GM18873 (cell line): ENCODE measurements around the gene SLC6A16.

Source experiments
- ATAC-seq: cut with Tn5 transposase; IDR thresholded peaks from one replicate; pipeline ENCODE4 v1.9.1; 2021; ENCODE audit warnings: mild to moderate bottlenecking, moderate library complexity, moderate number of reproducible peaks; ENCODE audit not compliant: unreplicated experiment, low FRiP score

The SLC6A16 gene

DNA sequence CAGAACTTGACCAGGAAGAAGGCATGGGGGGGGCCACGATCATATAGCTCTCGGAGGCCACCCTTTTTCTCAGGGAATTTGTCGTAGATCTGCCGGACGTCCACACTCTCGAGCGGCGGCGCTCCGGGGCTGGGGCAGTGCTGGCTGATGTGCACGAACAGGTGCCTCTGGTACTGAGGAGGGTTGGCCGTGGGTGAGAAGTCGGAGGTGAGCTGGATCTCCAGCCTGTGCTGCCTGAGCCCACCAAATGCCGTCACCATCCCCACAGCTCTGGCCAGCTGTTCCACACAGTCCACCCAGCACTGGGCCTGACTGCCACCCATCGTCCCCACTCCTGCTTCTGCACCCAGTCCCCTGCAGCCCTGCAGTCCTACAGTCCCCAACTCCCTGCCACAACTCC, 22.2 kb upstream of the SLC6A16 start:
- ATAC-seq = no peak

DNA sequence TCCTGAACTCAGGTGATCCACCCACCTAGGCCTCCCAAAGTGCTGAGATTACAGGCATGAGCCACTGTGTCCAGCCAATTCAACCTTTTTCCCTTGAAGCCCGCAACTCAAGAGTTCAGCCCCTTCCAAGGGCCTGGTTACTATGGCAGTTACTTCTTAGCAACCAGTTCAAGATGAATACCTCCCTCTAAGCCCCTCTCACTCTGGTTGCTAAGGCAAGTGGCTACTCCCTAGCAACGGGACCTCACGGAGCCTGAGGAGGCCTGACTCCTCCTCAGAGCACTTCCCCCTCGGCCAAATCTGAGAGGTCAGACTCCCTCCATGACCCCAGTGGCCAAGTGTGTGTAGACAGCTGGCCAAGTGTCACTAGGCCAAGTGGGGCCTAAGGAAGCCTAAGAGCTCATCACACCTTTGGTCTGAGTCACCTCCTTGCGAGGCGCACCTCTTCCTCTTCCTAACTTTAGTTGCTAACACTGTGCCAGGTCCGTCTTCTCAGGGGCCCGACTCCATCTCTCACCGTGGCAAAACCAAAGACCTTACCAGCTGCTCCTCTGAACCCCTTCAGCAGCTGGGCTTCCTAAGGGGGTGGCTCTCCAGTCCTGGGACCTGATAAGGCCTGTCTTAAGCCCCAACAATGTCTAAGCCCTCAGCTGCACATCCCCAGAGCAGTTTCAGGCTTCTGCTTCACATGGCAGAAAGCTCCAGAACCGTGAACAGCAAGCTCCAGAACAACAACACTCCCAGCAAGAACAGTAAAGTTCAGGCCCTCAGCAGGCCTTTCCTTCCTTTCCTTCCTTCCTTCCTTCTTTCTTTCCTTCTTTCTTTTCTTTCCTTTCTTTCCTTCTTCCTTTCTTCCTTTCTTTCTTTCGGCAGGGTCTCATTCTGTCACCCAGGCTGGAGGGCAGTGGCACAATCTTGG, 19.8 kb upstream of the SLC6A16 start:
- no peak for ATAC-seq

DNA sequence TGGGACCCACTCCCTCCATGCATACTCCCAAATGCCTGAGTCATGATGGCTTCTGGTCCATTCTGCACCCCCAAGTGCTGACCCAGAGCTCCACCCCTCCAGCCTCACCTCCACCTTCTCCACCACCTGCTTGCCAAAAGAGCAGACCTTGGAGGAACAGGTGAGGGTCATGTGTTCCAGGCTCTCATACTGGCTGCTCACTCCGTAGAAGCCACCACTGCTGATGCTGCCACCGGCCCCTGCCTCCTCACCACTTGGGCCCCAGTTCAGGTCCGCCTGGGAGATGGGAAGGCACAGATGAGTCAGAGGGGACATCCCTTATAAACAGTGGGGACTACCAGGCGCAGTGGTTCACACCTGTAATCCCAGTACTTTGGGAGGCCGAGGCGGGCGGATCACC, 18.1 kb upstream of the SLC6A16 start:
- no peak for ATAC-seq

DNA sequence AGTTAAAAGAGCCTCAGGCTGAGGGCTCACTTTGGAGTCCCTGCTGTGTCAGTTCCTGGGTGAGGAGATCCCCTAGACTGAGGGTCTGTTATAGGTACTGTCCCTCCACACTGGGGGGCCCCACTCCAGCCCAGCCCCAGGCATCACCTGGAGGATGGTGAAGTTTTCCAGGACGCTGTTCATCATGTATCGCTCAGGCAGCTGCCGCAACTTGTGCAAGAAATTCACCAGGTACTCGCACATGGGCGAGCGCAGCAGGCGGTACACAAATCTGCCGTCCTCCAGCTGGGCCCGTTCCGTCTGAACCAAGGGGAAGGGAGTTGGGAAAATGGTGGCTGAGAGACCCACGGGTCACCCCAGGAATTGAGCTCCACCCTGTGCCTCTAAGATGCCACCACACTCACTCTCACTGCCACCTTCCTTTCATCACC, 17.3 kb upstream of the SLC6A16 start:
- ATAC-seq = no peak

DNA sequence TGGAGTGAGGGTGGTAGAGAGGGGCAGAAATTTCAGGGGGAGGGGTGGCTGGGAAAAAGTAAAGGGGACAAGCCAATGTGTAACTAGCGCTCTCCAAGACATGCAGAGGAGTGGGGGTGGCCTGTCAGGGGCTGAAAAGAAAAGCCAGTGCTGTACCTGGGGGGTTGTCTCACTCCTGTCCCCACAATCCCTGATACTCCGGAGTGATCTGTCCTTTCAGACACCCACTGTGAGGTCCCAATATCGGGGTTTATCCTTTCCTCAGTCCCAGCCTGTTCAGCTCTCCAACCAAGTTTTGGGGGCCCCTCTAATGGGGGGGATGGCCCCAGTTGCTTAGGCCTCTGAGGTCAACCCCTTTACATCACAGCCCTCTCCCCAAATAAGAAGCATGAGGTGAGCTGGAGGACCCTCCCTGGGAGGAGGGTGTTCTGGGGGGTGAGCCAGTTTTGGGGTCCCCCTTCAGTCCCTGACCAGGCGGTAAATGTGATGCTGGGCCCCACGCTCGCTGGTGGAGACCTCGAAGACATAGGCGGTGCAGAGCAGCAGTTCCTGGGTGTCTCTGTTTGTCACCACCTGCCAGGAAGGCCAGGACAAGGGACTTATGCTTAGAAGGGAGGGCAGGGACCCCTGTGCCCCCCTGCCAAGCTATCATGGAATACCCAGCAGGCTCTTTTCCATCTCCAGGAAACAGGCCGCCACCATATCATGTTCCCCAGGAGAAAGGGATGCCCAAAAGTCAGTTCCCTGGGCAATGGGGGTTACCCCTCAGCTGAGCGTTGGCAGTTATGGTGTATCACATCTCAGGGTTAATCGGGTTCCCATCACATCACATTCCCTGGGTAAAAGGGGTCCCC, 16.1 kb upstream of the SLC6A16 start:
- no peak for ATAC-seq

DNA sequence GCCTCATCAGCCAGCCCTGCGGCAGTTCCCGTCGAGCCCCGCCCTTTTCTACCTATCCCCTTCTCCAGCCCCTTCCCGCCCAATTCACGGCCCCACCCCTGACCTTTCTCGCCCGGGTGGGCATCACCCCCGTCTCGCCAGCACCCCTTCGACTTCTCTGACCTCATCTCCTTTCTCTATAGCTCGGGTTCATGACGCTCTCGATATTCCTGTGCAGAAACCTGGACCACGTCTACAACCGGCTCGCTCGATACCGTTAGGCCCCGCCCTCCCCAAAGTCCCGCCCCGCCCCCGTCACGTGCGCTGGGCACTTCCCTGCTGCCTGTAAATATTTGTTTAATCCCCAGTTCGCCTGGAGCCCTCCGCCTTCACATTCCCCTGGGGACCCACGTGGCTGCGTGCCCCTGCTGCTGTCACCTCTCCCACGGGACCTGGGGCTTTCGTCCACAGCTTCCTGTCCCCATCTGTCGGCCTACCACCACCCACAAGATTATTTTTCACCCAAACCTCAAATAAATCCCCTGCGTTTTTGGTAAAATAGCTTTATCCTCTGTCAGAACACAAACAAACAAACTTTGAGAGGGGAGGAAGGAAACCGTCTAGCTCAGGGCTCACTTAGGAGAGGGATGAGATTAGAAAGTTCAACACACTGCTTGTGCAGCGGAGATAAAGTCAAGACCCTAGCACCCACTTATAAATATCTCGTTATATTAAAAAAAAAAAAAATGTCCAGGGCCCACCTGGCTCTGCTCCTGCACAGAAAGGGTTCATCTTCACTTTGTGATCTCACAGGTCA, 15.3 kb upstream of the SLC6A16 start:
- peak; percentile 70 for ATAC-seq

DNA sequence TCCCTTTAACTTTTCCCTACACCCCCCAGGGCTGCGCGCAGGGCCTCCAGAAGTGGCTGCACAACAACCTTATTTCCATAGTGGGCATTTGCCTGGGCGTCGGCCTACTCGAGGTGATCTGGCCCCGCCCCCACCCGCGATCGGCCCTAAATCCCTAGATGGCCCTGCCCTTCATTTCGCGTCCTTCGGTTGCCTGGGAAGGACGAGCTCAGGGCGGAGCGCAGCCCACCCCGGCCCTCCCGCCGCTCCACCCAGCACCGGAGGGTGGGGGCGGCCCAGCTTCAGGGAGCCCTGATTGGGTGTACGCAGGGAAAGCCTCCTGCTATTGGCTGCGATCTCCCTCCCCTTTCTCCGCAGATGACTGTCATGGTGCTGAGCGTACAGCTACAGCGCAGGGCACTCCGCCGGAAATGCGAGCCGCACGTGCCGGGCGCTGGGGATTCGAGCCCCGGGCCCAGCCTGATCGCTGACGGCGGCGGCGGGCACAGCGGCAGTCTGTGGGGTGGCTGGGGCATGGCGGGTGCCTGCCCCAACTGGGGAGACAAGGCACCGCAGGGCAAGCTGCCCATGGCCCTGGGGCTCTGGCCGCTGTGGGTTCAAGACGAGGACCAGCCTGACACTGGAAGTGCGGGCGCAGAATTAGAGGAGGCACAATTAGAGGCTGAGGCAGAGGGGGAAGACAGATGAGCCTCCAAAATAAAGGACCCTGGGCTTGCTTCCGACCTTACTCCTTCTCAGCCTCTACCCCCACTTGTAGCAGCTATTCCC, 14.5 kb upstream of the SLC6A16 start:
- no peak for ATAC-seq

DNA sequence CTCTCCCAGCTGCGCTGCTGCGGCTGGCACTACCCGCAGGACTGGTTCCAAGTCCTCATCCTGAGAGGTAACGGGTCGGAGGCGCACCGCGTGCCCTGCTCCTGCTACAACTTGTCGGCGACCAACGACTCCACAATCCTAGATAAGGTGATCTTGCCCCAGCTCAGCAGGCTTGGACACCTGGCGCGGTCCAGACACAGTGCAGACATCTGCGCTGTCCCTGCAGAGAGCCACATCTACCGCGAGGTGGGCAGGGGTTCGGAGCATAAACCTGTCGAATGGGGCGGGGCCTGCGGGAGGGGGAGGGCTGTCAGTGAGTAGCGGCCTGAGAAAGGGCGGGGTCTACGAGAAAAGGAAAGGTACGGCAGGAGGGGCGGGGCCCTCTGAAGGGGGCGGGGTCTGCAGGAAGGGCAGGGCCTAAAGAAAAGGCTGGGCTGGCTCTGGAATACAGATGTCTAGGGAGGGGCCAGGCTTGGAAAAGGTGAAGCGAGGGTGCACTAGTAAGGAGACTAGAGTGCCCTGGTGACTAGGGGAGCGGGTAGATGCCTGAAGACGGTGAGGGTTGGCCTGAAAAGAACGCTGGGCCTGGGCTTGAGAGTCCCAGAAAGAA, 13.8 kb upstream of the SLC6A16 start:
- no peak for ATAC-seq

DNA sequence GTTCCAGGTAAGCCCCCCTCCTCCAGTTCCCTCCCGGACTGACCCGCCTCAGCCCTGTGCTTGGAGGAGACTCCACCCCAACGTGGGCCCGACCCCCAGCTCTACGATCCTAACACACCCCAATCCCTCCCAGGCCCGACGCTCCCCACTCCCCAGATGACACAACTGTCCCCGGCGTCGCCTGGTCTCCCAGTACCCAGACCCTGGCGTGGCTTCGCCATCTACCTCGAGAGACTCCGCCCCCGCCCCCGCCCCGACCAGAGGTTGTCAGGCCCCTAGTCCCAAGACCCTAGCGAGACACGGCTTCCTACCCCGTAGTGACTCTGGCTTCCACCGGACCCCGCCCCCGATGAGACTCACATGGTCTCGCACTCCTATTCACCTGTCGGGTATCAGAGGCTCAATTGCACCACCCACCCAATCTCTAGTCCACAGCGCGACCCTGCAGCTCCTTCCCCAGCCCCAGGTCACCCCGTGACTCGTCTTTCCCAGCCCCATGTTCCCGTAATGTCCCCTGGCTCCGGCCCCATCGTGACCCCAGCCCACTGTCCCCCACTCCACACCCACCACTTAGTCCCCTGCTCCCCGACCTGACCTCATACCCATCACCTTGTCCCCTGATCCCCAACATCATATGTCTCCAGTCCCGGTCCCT, 13.2 kb upstream of the SLC6A16 start:
- ATAC-seq = no peak

DNA sequence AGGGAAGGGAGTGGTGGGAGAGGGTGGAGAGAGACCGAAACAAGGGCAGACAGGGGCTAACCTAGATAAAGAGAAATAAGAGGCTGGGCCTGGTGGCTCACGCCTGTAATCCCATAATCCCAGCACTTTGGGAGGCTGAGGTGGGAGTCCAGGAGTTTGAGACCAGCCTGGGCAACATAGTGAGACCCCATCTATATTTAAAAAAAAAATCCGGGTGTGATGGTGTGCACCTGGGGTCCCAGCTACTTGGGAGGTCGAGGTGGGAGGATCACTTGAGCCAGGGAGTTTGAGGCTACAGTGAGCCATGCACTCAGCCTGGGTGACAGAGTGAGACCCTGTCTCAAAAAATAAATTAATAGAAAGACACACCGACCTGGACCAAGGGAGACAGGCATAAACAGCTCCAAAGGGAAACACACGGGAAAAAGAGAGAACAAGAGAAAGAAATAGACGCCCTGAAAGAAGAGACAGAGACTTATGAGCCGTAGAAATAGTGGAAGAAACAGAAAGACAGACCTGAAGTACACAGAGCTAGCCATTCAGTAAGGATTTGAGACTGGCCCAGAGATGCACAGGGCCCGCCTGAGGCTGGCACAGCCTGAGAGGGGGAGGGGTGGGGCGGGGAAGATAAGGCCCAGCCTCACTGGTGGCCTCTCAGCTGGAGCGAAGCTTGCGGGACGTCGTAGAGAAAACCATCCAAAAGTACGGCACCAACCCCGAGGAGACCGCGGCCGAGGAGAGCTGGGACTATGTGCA, 12.5 kb upstream of the SLC6A16 start:
- no peak for ATAC-seq

DNA sequence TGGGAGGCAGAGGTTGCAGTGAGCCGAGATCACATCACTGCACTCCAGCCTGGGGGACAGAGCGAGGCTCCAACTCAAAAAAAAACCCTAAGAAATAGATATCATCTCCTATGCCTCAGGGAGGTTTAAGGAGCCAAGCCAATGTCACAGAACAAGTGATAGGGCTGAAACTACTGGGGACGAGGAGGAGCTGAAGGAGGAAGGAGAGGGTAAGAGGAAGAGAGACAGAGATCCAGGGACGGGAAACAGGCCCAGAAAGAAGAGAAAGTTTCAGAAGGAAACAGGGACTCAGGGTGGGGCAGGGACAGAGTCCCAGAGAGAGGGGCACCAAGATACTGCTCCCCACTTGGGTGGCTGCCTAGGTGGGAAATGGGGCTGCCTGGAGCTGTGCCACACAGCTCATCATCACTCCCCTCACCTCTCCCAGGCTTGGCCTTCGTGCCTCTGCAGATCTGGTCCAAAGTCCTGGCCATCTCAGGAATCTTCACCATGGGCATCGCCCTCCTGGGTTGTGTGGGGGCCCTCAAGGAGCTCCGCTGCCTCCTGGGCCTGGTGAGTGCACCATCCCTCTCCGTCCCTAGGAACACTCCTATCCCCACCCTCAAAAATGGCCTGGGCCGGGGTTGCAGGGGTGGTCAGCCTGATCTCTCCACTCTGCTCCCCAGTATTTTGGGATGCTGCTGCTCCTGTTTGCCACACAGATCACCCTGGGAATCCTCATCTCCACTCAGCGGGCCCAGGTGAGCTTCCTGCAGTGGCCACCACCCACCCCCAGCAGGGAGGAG, 11.7 kb upstream of the SLC6A16 start:
- no peak for ATAC-seq

DNA sequence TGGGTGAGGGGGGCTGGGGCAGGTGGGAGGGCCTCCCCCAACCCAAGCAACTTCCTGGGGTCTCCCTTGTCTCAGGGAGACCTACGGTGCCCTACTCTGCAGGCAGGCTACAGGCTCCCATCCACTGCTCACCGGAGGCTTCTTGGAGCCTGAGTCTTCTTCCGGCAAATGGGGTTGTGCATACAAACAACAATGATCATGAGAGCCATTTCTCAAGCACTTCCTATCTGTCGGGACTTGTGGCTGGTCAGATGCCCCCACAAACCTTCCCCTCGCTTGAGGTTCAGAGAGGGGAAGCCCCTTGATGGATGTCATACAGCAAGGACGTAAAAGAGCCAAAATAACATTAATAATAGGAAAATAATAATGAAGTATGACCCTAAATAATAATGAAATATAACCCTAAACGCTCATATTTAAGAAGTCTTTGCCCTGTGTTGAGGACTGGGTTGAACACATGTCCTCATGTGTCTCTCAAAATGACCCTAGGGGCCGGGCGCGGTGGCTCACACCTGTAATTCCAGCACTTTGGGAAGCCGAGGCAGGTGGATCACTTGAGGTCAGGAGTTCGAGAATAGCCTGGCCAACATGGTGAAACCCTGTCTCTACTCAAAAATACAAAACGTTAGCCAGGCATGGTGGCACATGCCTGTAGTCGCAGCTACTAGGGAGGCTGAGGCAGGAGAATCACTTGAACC, 10.9 kb upstream of the SLC6A16 start:
- no peak for ATAC-seq

DNA sequence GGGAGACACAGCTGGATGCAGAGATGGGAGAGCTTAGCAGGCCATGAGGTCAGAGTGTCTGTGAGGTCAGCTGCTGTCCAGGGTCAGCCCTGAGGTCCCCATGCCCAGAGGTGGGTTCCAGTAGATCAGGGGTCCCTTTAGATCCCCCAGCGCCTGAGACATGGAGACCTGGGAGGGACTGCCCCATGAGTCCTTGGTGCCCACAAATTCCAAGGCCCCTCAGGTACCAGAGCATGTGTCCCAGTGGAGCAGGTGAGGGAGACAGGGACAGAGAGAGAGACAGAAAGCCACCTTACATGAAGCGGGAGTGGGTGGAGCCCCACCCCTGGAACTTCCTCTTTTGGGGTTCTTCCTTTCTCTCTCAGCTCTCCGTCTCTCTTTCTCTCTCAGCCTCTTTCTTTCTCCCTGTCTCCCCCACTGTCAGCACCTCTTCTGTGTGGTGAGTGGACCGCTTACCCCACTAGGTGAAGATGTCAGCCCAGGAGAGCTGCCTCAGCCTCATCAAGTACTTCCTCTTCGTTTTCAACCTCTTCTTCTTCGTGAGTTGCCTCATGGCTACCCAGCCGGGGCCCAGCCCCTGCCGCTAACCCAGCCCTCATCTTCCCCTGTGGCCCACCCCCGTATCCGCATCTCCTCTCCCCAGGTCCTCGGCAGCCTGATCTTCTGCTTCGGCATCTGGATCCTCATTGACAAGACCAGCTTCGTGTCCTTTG, 10.2 kb upstream of the SLC6A16 start, which contains the start of gene CD37:
Gene CD37, plus strand, starts transcription at position 336 of the 713 bp plus-strand sequence. Its CDS starts 135 bp downstream, at position 471.
- no peak for ATAC-seq

DNA sequence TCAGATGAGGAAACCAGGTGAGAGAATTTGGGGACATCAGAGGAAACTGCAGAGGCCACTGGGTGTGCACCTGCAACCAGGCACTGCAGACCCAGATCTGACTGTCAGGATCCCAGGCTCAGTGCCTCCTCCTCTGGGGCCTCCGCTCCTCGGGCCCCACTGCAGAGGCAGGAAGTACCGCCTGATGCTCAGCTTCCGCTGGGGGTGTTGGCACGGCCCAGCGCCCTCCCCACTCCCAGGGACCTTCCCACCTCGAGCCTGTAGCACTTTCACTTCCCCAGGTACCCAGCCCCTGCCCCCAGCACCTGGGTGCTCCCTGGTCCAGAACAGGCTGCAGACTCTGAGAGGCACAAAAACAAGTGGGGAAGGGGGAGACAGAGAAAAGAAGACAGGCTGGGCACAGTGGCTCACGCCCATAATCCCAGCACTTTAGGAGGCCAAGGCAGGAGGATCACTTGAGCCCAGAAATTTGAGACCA, 8.9 kb upstream of the SLC6A16 start:
- ATAC-seq = peak; percentile 34

DNA sequence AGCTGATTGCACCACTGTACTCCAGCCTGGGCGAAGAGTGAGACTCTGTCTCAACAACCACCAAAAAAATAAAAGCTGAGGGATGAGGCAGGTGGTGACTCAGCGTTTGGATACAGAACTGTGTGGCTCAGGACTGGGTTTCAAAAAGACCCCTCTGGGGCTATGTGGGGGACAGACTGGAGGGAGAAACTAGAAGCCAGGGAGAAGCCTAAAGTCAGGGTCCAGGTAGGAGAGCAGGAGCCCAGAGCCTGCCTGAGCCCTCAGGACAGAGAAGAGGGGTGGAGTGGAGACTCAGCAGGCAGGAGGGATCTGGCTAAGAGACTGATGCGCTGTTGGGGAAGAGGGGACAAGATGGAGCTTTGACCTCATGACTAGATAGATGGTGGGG, 8.4 kb upstream of the SLC6A16 start:
- ATAC-seq = no peak
